ENCODE results near the gene SORCS3.

SORCS3 gene

GRCh38 chr10:104872691-104873090 is 231.6 kb downstream of the SORCS3 start:
- no peak for DNase-seq

GRCh38 chr10:104873161-104873560 is 232.1 kb downstream of the SORCS3 start:
- DNase-seq, result no peak

- DNase-seq, result no peak
Measured at GRCh38 chr10:104875561-104875960, 234.5 kb downstream of the SORCS3 start.

- no peak for DNase-seq
Measured at GRCh38 chr10:104880624-104881398, 239.7 kb downstream of the SORCS3 start.

GRCh38 chr10:104881740-104882139 is 240.7 kb downstream of the SORCS3 start:
- DNase-seq, result no peak

GRCh38 chr10:104892879-104893617 is 252.0 kb downstream of the SORCS3 start:
- DNase-seq, result no peak

- no peak for DNase-seq
Measured at GRCh38 chr10:104893701-104894100, 252.6 kb downstream of the SORCS3 start.

GRCh38 chr10:104894681-104895080 is 253.6 kb downstream of the SORCS3 start:
- no peak for DNase-seq

GRCh38 chr10:104895541-104895940 is 254.5 kb downstream of the SORCS3 start:
- no peak for DNase-seq

GRCh38 chr10:104895981-104896380 is 254.9 kb downstream of the SORCS3 start:
- no peak for DNase-seq

- DNase-seq, result no peak
Measured at GRCh38 chr10:104897696-104898095, 256.6 kb downstream of the SORCS3 start.

- no peak for DNase-seq
Measured at GRCh38 chr10:104899779-104900178, 258.7 kb downstream of the SORCS3 start.

- no peak for DNase-seq
Measured at GRCh38 chr10:104903433-104903832, 262.3 kb downstream of the SORCS3 start.

GRCh38 chr10:104904753-104905323 is 263.7 kb downstream of the SORCS3 start:
- no peak for DNase-seq

- DNase-seq, result no peak
Measured at GRCh38 chr10:104906112-104906511, 265.0 kb downstream of the SORCS3 start.

GRCh38 chr10:104907521-104907920 is 266.4 kb downstream of the SORCS3 start:
- no peak for DNase-seq

GRCh38 chr10:104908581-104908980 is 267.5 kb downstream of the SORCS3 start:
- no peak for DNase-seq

GRCh38 chr10:104910712-104911111 is 269.6 kb downstream of the SORCS3 start:
- DNase-seq, result no peak

GRCh38 chr10:104913390-104913789 is 272.3 kb downstream of the SORCS3 start:
- no peak for DNase-seq

GRCh38 chr10:104920476-104920875 is 279.4 kb downstream of the SORCS3 start:
- no peak for DNase-seq

GRCh38 chr10:104921763-104922162 is 280.7 kb downstream of the SORCS3 start:
- DNase-seq, result no peak

GRCh38 chr10:104922810-104923209 is 281.7 kb downstream of the SORCS3 start:
- no peak for DNase-seq

- no peak for DNase-seq
Measured at GRCh38 chr10:104923501-104923900, 282.4 kb downstream of the SORCS3 start.

All from SIG-M5 (cell line).